ENCODE measurements around the gene REXO1. TPM values are rescaled to one million over a fixed set of nuclear protein-coding genes. Genes with fewer than 3 reads are reported as not detected.

Gene REXO1
- total RNA-seq (72.4 and 72.6 TPM in 2 replicates), polyA plus RNA-seq (108 and 898 TPM in 2 replicates), polyA minus RNA-seq (24.6 and 44.8 TPM in 2 replicates)
- total RNA-seq (2013), result 6.1 TPM

GRCh38 chr19:1848399-1849131, at the start of gene REXO1:
Gene REXO1, minus strand, starts transcription at chr19:1848483. Its CDS starts 125 bp downstream, at chr19:1848358.
- Histone ChIP-seq H3K4me3 (ENCODE audit: control extremely low read depth in 1 of 5, extremely low read depth in 1 of 5, insufficient read depth in 1 of 5, low read depth in 2 of 5, low read length in 4 of 5) (peak within 1 kb of the TSS; percentile 47 to 95 (median 83)), H3K9me3 (ENCODE audit: control extremely low read depth in 1 of 3, control insufficient read depth in 2 of 3, insufficient read depth in 1 of 3, low read length in 2 of 3) (no peaks in the 10 kb centered on the region), H4K20me1 (ENCODE audit: control insufficient read depth, insufficient read depth, low read length, poor library complexity, severe bottlenecking) (peaks cover 69% of the 10 kb centered on the region), H3K27ac (ENCODE audit: low read length in 2 of 2) (peak within 1 kb of the TSS; percentile 95 to 97), H3K4me1 (ENCODE audit: control insufficient read depth in 2 of 2, insufficient read depth in 2 of 2, low read length in 2 of 2) (peaks cover 59 to 80% of the 10 kb centered on the region in 2 donors), H3K9ac (ENCODE audit: low read length) (peak within 1 kb of the TSS; percentile 89), H3K27me3 (replicated peaks in 1 of 4; ENCODE audit: control extremely low read depth in 1 of 4, control insufficient read depth in 3 of 4, insufficient read depth in 4 of 4, low read length in 3 of 4) (no peaks in the 10 kb centered on the region), H3K36me3 (replicated peaks in 1 of 2; ENCODE audit: control extremely low read depth in 1 of 2, control insufficient read depth in 1 of 2, extremely low read depth in 1 of 2, insufficient read depth in 2 of 2, low read length in 1 of 2) (peaks cover 0 to 13% of the 10 kb centered on the region in 2 experiments), H2AFZ (ENCODE audit: insufficient read depth, low read depth, low read length, poor library complexity, severe bottlenecking) (peak within 1 kb of the TSS; percentile 70), H3K4me2 (replicated peaks; ENCODE audit: low read depth, low read length, poor library complexity, severe bottlenecking) (peak within 1 kb of the TSS; percentile 100), H3K79me2 (ENCODE audit: control insufficient read depth, insufficient read depth, low read length) (peaks cover 76% of the 10 kb centered on the region)
- WGBS (ENCODE audit: insufficient coverage), result under 1% methylated on average over 50 of the region's 60 CpGs
- TF ChIP-seq EZH2 (IDR thresholded peaks at IDR 0.05; ENCODE audit: borderline replicate concordance, insufficient read depth, low read depth, low read length, poor library complexity, severe bottlenecking) (no peak), CTCF (IDR thresholded peaks at IDR 0.05) (peak; percentile 87)
- ChIA-PET CTCF (interaction anchor here (0.5 to 2.0 kb wide), 11 partner anchors 9 to 390 kb away, joined by 3 to 11 read pairs (median 4); no protein-coding TSS in a partner anchor), POLR2A (interaction anchor here (1.0 kb wide), 2 partner anchors 9 to 16 kb away, joined by 4 to 6 read pairs; no protein-coding TSS in a partner anchor)
- H3K9me3 Mint-ChIP-seq (ENCODE audit: insufficient read depth), result no peaks in the 10 kb centered on the region
- peaks cover 63% of the 10 kb centered on the region for H3K4me1 Mint-ChIP-seq
- H3K27ac Mint-ChIP-seq, result peak within 1 kb of the TSS; percentile 93
- intact Hi-C loops (cut with micrococcal nuclease), result loop anchor here (1.0 to 5.0 kb wide), 4 partner anchors 16 to 196 kb away; partner anchors contain the start of genes ADAT3, ATP8B3, SCAMP4 and TCF3
- DNase-seq, result peak; percentile 100
- peak within 1 kb of the TSS; percentile 90 for H3K4me3 Mint-ChIP-seq
- ATAC-seq (ENCODE audit: low read depth), result peak; percentile 73
- no peaks in the 10 kb centered on the region for H3K27me3 Mint-ChIP-seq
